GM18907 (cell line): ENCODE data around the gene CSNK2A3.
"Not testable (repeated sequence)": the region's sequence is repeated elsewhere in the genome, so short reads cannot be mapped to it uniquely, and the experiment has no call there.

ENCODE experiments used
- ATAC-seq: cut with Tn5 transposase; IDR thresholded peaks from one replicate; pipeline ENCODE4 v1.9.1; 2021; ENCODE audit warnings: mild to moderate bottlenecking, moderate library complexity; ENCODE audit not compliant: unreplicated experiment

CSNK2A3 gene

DNA sequence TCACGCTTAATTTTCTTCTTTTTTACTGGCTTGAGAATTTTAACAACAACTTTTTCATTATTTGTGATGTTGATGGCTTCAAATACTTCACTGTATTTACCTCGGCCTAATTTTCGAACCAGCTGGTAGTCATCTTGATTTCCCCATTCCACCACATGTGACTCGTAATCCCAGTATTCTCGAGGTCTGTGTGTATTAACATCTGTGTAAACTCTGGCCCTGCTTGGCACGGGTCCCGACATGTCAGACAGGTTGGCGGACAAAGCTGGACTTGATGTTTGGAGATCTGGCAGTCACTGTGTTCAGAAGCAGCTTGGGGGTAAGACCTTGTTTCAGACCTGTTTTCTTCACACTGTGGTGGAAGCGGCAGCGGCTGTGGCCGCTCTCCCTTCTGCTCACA is at the start of gene CSNK2A3:
CSNK2A3 (minus strand) TSS at position 373 of the 400 bp plus-strand sequence; CDS start at position 242, 131 bp downstream.
- not testable (repeated sequence) for ATAC-seq

- no peak for ATAC-seq
Measured at GRCh38 chr11:11401960-11402535, 49.0 kb upstream of the CSNK2A3 start.

DNA sequence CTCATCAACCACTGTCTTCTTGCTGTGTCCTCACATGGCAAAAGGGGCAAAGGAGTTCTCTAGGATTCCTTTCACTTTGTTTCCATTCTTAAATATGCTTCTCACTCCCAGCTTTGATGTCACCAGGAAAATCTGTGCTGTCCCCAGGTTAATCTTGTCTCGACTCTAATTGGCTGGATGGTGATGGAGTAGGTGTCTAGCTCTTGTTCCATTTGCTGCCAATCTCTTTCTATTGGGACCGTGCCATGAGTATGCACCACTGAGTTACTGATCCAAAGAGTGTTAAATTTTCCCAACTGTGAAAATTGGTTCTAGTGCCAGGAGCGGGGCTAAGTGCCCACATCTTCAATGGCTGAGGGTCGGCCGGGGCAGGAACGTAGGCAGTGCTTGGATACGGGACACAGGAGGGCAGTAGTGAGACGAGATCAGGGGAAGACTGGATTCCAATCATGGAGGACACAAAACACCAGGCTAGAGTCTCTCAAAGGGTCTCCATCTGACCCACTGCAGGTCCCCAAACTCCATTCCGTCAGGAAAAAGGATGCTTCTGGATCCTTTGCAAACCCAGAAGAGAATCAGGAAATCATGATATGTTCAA is 47.7 kb upstream of the CSNK2A3 start:
- no peak for ATAC-seq

DNA sequence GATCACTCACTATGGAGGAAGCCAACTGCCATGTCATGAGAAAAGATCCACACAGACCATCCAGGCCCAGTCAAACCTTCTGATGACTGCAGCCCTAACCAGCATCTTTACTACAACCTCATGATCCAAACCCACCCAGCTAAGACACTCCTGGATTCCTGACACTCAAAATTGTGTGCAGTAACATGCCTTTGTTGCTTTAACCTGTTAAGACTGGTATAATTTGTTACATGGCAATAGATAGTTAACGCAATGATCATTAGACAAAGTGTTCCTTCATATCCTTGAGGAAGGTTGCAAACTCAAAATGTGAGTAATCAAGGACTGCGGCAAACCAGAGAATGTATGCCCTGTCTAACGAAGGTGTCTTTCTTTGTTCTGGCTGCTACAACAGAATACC is 47.1 kb upstream of the CSNK2A3 start:
- no peak for ATAC-seq

DNA sequence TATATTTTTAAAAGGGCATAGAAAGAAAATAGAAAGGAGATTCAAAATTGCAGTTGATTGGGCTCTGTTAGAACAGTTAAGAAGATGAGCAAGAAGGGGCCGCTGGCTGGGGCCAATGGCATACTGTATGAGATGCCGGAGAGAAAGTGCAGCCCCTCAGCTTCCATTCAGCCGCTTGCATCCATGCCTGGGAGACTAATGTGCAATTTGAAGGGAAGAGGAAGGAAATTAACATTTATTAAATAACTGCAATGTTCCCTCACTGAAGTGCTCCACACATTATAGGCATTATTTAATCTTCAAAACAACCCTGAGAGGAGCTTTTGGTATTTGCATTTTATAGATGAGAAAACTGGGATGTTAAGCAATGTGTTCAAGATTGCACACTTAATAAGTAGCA is 44.7 kb upstream of the CSNK2A3 start:
- no peak for ATAC-seq

DNA sequence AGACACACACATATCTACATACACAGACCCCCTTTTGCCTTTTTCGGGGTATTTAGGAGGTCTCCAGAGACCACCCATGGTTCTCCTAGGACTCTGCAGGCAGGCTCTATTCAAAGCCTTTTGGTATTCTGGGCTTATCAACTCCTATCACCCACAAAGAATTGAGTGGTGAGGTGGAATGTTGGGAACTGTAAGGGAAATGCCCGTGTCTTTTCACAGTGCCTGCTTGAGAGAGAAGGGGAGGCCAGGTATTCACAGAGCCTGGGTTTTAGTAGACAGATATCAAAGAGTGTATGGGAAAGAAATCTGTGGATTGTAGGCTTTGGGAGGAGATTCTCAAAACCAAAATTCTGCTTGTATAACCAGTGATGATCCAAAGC is 44.0 kb upstream of the CSNK2A3 start:
- no peak for ATAC-seq

DNA sequence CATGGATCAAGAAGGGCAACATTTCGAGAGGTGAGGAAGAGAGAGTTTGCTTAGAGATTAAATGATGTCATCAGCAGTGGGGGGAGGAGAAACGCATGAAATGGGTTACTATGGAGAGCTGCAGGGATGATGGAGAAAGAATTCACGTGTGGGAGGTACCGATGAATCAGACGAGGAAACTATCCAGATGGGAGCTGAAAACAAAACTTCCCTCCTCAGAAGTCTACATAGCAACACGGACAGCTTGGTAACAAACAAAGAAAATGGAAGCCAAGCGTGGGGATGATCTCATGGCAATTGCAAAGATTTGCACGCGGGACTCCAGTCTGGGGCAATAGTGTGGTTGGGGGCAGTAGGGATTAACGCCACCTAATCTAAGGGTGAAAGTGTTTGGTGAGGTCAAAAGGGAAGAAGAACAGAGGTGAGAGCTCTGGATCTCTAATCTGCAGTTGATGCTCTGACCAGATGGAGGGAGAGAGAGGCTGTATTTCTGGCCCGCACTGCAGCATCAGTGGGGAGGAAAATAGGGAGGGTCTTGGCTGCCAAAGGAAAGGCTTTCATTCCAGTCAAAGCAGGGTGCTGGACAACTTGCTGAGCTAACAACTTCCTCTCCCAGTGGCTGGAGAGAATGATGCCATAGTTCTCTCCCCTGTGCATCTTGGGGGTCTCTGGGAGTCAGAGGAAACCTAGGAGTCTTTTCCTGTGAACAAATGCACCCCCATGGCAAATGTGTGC is 43.4 kb upstream of the CSNK2A3 start:
- ATAC-seq, result no peak

DNA sequence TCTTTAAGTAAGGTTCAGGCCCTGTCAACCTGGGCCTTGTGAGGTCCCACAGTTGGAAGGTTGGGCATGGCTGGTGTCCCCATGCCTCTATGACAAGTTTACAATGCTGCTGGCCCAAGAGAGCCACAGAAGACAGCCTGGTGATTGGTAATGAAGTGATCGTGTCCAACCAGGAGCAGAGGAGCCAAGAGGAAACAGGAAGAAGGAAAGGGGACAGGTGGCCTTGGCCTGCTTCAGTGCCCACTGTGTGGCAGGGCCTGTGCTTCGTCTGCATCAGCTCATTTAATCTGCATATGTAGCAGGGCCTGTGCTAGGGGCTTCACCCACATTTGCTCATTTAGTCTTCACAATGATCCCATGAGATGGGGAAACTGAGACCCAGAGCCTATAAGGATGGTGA is 42.1 kb upstream of the CSNK2A3 start:
- no peak for ATAC-seq

DNA sequence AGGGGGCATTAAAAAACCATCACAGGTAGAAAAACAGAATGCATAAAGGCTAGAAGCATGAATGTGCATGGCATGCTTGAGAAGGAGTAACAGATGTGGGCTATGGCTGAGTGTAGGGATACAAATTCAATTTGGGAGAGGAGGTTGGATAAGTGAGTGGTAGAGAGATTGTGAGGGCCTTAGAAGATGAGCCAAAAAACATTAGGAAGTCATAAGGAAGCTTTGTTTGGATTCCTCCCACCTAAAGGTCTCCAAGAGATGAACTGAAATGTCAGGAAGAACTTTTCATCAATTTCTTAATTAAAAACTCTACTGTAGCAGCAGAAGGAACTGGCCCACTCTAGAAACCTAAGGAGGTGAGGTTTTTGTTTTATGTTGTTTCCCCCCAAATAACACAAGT is 41.2 kb upstream of the CSNK2A3 start:
- ATAC-seq, result no peak

DNA sequence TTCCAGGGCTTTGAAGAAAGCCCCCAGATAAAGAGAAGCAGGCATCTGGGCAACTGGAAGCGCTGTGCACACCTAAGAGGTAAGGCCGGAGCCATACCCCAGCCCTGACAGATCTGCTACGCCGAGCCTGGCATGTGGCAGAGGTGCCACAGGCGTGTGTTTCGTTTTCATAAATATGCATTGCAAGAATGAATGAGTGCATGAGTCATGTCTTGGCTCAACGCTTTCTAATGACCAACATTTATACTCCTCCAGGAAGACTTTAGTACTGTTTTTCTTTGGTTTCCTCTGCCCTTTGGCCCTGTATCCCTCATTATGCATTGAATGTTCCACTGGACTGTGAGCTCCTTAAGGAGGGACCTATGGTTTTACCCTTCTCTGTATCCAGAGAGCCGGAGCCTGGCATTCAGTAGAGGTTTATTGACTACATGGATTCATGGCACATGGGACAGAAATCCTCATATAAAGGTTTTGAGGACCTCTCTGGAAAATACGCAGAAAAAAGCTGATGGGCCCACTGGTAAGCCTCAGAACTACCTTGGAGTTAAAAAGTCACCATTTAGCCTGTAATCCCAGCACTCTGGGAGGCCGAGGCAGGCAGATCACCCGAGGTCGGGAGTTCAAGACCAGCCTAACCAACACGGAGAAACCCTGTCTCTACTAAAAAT is 38.9 kb upstream of the CSNK2A3 start:
- ATAC-seq, result no peak

DNA sequence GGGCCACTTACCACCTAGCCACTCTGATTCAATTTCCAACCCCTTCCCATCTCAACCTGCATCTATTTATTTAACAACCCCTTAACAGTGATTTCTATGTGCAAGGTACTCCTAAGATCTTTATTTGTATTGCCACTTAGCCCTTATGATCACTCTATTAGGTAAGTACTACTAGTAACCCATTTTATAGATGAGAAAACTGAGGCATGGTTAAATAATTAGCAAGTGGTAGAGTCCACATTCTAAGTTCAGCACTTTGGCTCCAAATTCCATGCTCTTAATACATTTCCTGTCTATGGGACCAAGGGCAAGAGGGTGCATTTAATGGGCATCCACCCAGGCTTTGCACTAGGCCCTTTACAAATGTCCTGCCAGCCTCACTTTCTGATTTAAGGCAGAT is 38.1 kb upstream of the CSNK2A3 start:
- no peak for ATAC-seq

DNA sequence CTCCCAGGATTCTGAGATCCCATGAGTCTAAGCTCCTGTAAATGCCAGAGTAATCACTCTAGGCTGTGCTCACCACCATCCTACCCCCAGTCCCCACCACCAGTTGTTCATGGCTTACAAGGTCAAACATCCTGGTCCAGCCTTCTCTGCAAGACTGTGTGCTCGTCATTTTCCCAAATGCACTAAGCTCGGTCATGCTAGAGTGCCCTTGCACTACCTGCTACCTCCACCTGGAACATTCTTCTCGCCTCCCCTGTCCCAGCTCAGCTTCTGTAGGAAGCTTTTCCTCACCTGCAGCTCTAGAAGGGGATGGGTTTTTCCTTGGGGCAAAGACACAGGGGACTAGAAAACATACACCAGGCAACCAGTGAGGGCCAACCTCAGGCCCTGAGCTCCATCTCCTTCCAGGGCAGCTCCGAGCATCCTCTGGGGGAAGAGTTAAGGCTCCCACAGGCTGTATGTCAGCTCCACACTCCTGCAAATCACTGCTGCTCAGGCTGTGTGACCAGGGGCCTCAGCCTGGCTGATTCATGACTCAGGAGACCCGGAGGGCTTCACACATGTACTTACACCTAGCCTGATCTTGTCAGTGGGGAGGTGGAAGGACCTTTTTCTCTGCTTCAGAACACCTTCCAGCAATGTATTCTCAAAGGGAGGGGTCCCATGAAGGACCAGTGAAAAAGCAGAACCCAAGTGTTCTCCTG is 37.2 kb upstream of the CSNK2A3 start:
- ATAC-seq, result no peak

GRCh38 chr11:11389238-11389637 is 36.2 kb upstream of the CSNK2A3 start:
- no peak for ATAC-seq

GRCh38 chr11:11387622-11388305 is 34.7 kb upstream of the CSNK2A3 start:
- no peak for ATAC-seq

- ATAC-seq, result no peak
Measured at GRCh38 chr11:11387207-11387606, 34.2 kb upstream of the CSNK2A3 start.

GRCh38 chr11:11384829-11385228 is 31.8 kb upstream of the CSNK2A3 start:
- ATAC-seq, result no peak

- ATAC-seq, result no peak
Measured at GRCh38 chr11:11383995-11384394, 30.9 kb upstream of the CSNK2A3 start.

- ATAC-seq, result no peak
Measured at GRCh38 chr11:11382858-11383532, 29.9 kb upstream of the CSNK2A3 start.

- ATAC-seq, result no peak
Measured at GRCh38 chr11:11381471-11382105, 28.5 kb upstream of the CSNK2A3 start.

DNA sequence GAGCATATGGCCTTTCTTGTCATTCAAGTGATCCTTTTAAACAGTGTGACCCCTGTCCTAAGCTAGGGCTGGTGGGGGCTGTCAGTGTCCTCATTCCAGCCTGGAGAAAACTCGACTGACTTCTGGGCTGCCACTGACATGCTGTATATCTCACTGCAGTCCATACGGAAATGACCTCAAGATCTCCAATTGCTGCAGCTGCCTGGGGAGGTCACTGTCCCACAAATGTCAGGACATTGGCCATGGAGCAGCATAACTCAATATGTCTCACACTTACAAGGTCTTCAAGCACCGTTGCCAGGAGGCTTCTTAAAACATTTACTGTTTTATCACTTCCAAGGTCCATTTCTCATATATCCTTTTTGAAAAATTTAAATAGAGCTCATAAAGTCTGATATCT is 27.8 kb upstream of the CSNK2A3 start:
- no peak for ATAC-seq
